ENCODE measurements around the gene EXOC4.

Gene EXOC4

GRCh38 chr7:133770863-133771492 is 518.1 kb downstream of the EXOC4 start:
- Histone ChIP-seq H3K4me3 (ENCODE audit: low read depth, low read length) (no peak overlapping the region), H3K27ac (ENCODE audit: extremely low read depth, low read depth, low read length) (no peak overlapping the region), H3K9me3 (ENCODE audit: control insufficient read depth, insufficient read depth, low read depth, low read length) (no peaks in the 10 kb centered on the region), H3K4me1 (ENCODE audit: control insufficient read depth, insufficient read depth, low read length) (no peaks in the 10 kb centered on the region), H3K36me3 (ENCODE audit: control insufficient read depth in 2 of 2, insufficient read depth in 1 of 2, low read length in 2 of 2) (no peaks in the 10 kb centered on the region)
- TF ChIP-seq ZNF202 (tag by site-specific recombination; IDR thresholded peaks at IDR 0.05; ENCODE audit: borderline replicate concordance) (no peak), ZNF654 (tag by site-specific recombination; IDR thresholded peaks at IDR 0.05; ENCODE audit: low read depth) (no peak), ZNF354C (tag by site-specific recombination; IDR thresholded peaks at IDR 0.05; ENCODE audit: borderline replicate concordance, low read depth) (no peak), ZNF350 (tag by site-specific recombination; IDR thresholded peaks at IDR 0.05) (no peak), BCL6B (tag by site-specific recombination; IDR thresholded peaks at IDR 0.05) (no peak), ZNF660 (tag by site-specific recombination; IDR thresholded peaks at IDR 0.05) (peak; percentile 29; the same call in 1 of the 2 replicates), SCRT2 (tag by site-specific recombination; IDR thresholded peaks at IDR 0.05) (no peak), GFI1B (tag by site-specific recombination; IDR thresholded peaks at IDR 0.05) (no peak), ZNF266 (tag by site-specific recombination; IDR thresholded peaks at IDR 0.05; ENCODE audit: low read depth) (no peak), ZNF510 (tag by site-specific recombination; IDR thresholded peaks at IDR 0.05; ENCODE audit: insufficient replicate concordance) (no peak), KLF16 (tag by site-specific recombination; IDR thresholded peaks at IDR 0.05) (no peak), ZNF600 (tag by site-specific recombination; IDR thresholded peaks at IDR 0.05) (peak; percentile 41; the same call in 1 of the 2 replicates), ZNF658 (tag by site-specific recombination; IDR thresholded peaks at IDR 0.05) (no peak), MYNN (tag by site-specific recombination; IDR thresholded peaks at IDR 0.05; ENCODE audit: borderline replicate concordance) (no peak)
- TF ChIP-seq, protein P1, sequence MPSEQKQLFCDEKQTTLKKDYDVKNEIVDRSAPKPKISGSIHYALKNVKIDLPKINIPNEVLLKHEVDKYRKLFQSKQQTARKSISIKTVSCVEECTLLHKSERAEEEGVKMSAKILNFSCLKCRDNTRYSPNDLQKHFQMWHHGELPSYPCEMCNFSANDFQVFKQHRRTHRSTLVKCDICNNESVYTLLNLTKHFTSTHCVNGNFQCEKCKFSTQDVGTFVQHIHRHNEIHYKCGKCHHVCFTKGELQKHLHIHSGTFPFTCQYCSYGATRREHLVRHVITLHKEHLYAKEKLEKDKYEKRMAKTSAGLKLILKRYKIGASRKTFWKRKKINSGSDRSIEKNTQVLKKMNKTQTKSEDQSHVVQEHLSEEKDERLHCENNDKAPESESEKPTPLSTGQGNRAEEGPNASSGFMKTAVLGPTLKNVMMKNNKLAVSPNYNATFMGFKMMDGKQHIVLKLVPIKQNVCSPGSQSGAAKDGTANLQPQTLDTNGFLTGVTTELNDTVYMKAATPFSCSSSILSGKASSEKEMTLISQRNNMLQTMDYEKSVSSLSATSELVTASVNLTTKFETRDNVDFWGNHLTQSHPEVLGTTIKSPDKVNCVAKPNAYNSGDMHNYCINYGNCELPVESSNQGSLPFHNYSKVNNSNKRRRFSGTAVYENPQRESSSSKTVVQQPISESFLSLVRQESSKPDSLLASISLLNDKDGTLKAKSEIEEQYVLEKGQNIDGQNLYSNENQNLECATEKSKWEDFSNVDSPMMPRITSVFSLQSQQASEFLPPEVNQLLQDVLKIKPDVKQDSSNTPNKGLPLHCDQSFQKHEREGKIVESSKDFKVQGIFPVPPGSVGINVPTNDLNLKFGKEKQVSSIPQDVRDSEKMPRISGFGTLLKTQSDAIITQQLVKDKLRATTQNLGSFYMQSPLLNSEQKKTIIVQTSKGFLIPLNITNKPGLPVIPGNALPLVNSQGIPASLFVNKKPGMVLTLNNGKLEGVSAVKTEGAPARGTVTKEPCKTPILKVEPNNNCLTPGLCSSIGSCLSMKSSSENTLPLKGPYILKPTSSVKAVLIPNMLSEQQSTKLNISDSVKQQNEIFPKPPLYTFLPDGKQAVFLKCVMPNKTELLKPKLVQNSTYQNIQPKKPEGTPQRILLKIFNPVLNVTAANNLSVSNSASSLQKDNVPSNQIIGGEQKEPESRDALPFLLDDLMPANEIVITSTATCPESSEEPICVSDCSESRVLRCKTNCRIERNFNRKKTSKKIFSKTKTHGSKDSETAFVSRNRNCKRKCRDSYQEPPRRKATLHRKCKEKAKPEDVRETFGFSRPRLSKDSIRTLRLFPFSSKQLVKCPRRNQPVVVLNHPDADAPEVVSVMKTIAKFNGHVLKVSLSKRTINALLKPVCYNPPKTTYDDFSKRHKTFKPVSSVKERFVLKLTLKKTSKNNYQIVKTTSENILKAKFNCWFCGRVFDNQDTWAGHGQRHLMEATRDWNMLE (tag by site-specific recombination; conservative IDR thresholded peaks at IDR 0.05; ENCODE audit: low read depth), result no peak
- TF ChIP-seq, protein P2, sequence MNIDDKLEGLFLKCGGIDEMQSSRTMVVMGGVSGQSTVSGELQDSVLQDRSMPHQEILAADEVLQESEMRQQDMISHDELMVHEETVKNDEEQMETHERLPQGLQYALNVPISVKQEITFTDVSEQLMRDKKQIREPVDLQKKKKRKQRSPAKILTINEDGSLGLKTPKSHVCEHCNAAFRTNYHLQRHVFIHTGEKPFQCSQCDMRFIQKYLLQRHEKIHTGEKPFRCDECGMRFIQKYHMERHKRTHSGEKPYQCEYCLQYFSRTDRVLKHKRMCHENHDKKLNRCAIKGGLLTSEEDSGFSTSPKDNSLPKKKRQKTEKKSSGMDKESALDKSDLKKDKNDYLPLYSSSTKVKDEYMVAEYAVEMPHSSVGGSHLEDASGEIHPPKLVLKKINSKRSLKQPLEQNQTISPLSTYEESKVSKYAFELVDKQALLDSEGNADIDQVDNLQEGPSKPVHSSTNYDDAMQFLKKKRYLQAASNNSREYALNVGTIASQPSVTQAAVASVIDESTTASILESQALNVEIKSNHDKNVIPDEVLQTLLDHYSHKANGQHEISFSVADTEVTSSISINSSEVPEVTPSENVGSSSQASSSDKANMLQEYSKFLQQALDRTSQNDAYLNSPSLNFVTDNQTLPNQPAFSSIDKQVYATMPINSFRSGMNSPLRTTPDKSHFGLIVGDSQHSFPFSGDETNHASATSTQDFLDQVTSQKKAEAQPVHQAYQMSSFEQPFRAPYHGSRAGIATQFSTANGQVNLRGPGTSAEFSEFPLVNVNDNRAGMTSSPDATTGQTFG (tag by site-specific recombination; IDR thresholded peaks at IDR 0.05; ENCODE audit: borderline replicate concordance), result no peak
- CTCF ChIA-PET, result interaction anchor here (0.6 kb wide), 1 partner anchor 913 kb away, joined by 3 read pairs; no protein-coding TSS in a partner anchor
- POLR2A ChIA-PET, result no interaction called here
